HepG2 (cell line): Measurements from ENCODE around the gene ZDHHC11. TPM values are rescaled to one million over a fixed set of nuclear protein-coding genes. Genes with fewer than 3 reads are reported as not detected.

Experiments used
- EHMT2 ChIP-seq: fragments of 200-600 bp; sonication (generic); IDR thresholded peaks from 2 replicates; pipeline ENCODE4 v1.7.0; 2017; ENCODE audit warnings: antibody characterized with exemption, low read depth, low read length, borderline replicate concordance
- FOXC1 ChIP-seq: sonication (generic); formaldehyde crosslinking; IDR thresholded peaks from 2 replicates; pipeline ENCODE4 v1.8.0; 2022; ENCODE audit warnings: mild to moderate bottlenecking, missing genetic modification reagents, borderline replicate concordance
- FOXJ3 ChIP-seq: sonication (generic); formaldehyde crosslinking; IDR thresholded peaks from 2 replicates; pipeline ENCODE4 v1.4.0; 2020; ENCODE audit warnings: missing genetic modification reagents, mild to moderate bottlenecking, borderline replicate concordance
- GABPA ChIP-seq, 2 experiments: IDR thresholded peaks; 2 replicates each; pipeline ENCODE4 v1.6.1; 2011 to 2016; ENCODE audit warnings: low read depth in 2 of 2, low read length in 1 of 2, missing biosample characterization in 1 of 2, missing genetic modification characterization in 1 of 2
- KAT7 ChIP-seq: IDR thresholded peaks from 2 replicates; pipeline ENCODE4 v1.6.1; 2018; ENCODE audit warnings: borderline replicate concordance, missing compliant biosample characterization
- KLF12 ChIP-seq: sonication (generic); formaldehyde crosslinking; IDR thresholded peaks from 2 replicates; pipeline ENCODE4 v1.4.0; 2020; ENCODE audit warnings: missing genetic modification reagents, borderline replicate concordance
- KLF6 ChIP-seq: IDR thresholded peaks from 2 replicates; pipeline ENCODE4 v1.8.0; 2016; ENCODE audit warnings: missing biosample characterization, missing genetic modification reagents
- PHF20 ChIP-seq: sonication (generic); formaldehyde crosslinking; IDR thresholded peaks from 2 replicates; pipeline ENCODE4 v1.5.0; 2020; ENCODE audit warnings: mild to moderate bottlenecking, missing genetic modification reagents
- RFX5 ChIP-seq: IDR thresholded peaks from 2 replicates; pipeline ENCODE4 v1.6.1; 2011; ENCODE audit warnings: low read depth, low read length, improper control_type of control experiment
- ZFX ChIP-seq: sonication (generic); formaldehyde crosslinking; IDR thresholded peaks from 2 replicates; pipeline ENCODE4 v1.4.0; 2020; ENCODE audit warnings: mild to moderate bottlenecking, low read depth, missing genetic modification reagents, moderate library complexity
- ZNF138 ChIP-seq: sonication (generic); formaldehyde crosslinking; IDR thresholded peaks from 2 replicates; pipeline ENCODE4 v1.5.0; 2020; ENCODE audit warnings: mild to moderate bottlenecking, low read depth, missing genetic modification reagents
- ZNF251 ChIP-seq: sonication (generic); formaldehyde crosslinking; IDR thresholded peaks from 2 replicates; pipeline ENCODE4 v1.9.0; 2021; ENCODE audit warnings: mild to moderate bottlenecking, missing genetic modification reagents
- ZNF317 ChIP-seq: sonication (generic); formaldehyde crosslinking; IDR thresholded peaks from 2 replicates; pipeline ENCODE4 v1.5.0; 2020; ENCODE audit warnings: mild to moderate bottlenecking, missing genetic modification reagents
- ZNF552 ChIP-seq: sonication (generic); formaldehyde crosslinking; IDR thresholded peaks from 2 replicates; pipeline ENCODE4 v1.9.0; 2022; ENCODE audit warnings: missing genetic modification reagents, mild to moderate bottlenecking, borderline replicate concordance
- ZNF883 ChIP-seq: sonication (generic); formaldehyde crosslinking; IDR thresholded peaks from 2 replicates; pipeline ENCODE4 v1.5.1; 2020; ENCODE audit warnings: mild to moderate bottlenecking, missing genetic modification reagents; ENCODE audit errors: not compliant biosample characterization
- polyA plus RNA-seq, 8 experiments: library from polyadenylated mRNA; depleted of rRNA in 3 of 8; stranded (reverse) in 7 of 8; unstranded in 1 of 8; fragments of >200 nt; fragmentation: Illumina TruSeq in 4 of 8; extraction: Trizol in 4 of 8; gene quantifications; 2 replicates each; pipeline versions ENCODE4 v1.2.1 to v1.2.3, GENCODE V29; 2011 to 2016; ENCODE audit warnings: low read depth in 4 of 8, missing spikeins in 1 of 8, mixed read lengths in 1 of 8; ENCODE audit not compliant: insufficient read depth in 1 of 8
- total RNA-seq, 5 experiments: library from RNA; depleted of rRNA; stranded (reverse); fragments of >200 nt; fragmentation: Illumina TruSeq; extraction: Trizol; gene quantifications; 2 replicates each; pipeline ENCODE4 v1.2.3, GENCODE V29; 2016; ENCODE audit warnings: low read depth in 1 of 5
- TF ChIP-seq, protein P1 (sequence below): sonication (generic); IDR thresholded peaks from 2 replicates; pipeline ENCODE4 v1.6.1; 2016; ENCODE audit warnings: low read depth, borderline replicate concordance
- TF ChIP-seq, protein P2 (sequence below): sonication (generic); formaldehyde crosslinking; IDR thresholded peaks from 2 replicates; pipeline ENCODE4 v1.4.0; 2020; ENCODE audit warnings: missing genetic modification reagents
- TF ChIP-seq, protein P3 (sequence below), 2 experiments: IDR thresholded peaks; 2 replicates each; pipeline ENCODE4 v1.6.1; 2011 to 2012; ENCODE audit warnings: low read length in 2 of 2, borderline replicate concordance in 1 of 2, low read depth in 1 of 2, mild to moderate bottlenecking in 1 of 2, moderate library complexity in 1 of 2

Gene ZDHHC11
- total and polyA plus RNA-seq, 2 of the 13 experiments (the other 11 are each of a cell fraction or from before 2014, with no cell fraction given) = 2.1 to 4.0 TPM

DNA sequence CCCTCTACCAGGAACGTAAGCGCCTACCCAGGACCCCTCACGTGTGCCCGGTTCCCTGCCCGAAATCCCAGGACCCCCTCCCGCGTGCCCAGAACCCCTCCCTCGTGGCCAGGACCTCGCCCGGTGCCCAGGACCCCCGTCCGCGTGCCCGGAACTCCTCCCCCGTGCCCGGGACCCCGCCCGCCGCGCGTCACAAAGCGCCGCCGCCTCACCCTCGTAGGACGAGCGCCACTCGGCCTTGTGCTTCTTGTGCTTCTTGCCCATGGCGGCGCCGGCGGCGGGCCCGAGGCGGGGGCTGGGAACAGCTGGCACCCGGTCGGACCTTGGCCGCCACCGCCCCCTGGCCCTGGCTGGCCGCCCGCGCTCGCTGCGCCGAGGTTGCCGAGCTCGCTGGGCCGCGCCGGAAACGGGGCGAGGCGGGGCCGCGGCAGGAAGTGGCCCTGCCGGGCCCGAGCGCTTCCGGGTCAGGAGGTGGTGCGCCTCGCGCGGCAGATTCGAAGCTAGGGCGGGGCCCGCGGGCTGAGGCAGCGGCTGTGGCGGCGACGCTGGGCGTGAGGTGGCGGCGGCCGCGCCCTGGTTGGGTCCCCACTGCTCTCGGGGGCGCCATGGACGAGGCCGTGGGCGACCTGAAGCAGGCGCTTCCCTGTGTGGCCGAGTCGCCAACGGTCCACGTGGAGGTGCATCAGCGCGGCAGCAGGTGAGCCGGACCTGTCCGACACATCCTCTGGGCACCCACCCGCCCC is 41.8 kb upstream of the ZDHHC11 start, which contains the start of the genes BRD9 and TRIP13 (continued):
- TF ChIP-seq RFX5 (no peak), ZNF317 (CRISPR knock-in tag) (no peak), KLF12 (CRISPR knock-in tag) (peak; percentile 100), FOXJ3 (no peak), FOXC1 (CRISPR knock-in tag) (0 out of 2 replicates have a peak, but pooled peaks have one; percentile 11), ZNF552 (CRISPR knock-in tag) (no peak), EHMT2 (no peak), ZNF883 (peak; percentile 40), KAT7 (CRISPR knock-in tag) (peak; percentile 63; the same call in 1 of the 2 replicates), PHF20 (peak; percentile 88), GABPA (IDR thresholded peaks at IDR 0.05; ENCODE audit: low read depth, low read length) (no peak), GABPA (CRISPR knock-in tag; IDR thresholded peaks at IDR 0.05; ENCODE audit: low read depth) (peak; percentile 89), ZNF251 (no peak), ZNF138 (CRISPR knock-in tag) (peak; percentile 41; the same call in 1 of the 2 replicates), KLF6 (CRISPR knock-in tag) (peak; percentile 73; the same call in 1 of the 2 replicates), ZFX (CRISPR knock-in tag) (peak; percentile 92)
- TF ChIP-seq, protein P1, sequence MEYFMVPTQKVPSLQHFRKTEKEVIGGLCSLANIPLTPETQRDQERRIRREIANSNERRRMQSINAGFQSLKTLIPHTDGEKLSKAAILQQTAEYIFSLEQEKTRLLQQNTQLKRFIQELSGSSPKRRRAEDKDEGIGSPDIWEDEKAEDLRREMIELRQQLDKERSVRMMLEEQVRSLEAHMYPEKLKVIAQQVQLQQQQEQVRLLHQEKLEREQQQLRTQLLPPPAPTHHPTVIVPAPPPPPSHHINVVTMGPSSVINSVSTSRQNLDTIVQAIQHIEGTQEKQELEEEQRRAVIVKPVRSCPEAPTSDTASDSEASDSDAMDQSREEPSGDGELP = peak; percentile 82; the same call in 1 of the 2 replicates
- TF ChIP-seq, protein P2, sequence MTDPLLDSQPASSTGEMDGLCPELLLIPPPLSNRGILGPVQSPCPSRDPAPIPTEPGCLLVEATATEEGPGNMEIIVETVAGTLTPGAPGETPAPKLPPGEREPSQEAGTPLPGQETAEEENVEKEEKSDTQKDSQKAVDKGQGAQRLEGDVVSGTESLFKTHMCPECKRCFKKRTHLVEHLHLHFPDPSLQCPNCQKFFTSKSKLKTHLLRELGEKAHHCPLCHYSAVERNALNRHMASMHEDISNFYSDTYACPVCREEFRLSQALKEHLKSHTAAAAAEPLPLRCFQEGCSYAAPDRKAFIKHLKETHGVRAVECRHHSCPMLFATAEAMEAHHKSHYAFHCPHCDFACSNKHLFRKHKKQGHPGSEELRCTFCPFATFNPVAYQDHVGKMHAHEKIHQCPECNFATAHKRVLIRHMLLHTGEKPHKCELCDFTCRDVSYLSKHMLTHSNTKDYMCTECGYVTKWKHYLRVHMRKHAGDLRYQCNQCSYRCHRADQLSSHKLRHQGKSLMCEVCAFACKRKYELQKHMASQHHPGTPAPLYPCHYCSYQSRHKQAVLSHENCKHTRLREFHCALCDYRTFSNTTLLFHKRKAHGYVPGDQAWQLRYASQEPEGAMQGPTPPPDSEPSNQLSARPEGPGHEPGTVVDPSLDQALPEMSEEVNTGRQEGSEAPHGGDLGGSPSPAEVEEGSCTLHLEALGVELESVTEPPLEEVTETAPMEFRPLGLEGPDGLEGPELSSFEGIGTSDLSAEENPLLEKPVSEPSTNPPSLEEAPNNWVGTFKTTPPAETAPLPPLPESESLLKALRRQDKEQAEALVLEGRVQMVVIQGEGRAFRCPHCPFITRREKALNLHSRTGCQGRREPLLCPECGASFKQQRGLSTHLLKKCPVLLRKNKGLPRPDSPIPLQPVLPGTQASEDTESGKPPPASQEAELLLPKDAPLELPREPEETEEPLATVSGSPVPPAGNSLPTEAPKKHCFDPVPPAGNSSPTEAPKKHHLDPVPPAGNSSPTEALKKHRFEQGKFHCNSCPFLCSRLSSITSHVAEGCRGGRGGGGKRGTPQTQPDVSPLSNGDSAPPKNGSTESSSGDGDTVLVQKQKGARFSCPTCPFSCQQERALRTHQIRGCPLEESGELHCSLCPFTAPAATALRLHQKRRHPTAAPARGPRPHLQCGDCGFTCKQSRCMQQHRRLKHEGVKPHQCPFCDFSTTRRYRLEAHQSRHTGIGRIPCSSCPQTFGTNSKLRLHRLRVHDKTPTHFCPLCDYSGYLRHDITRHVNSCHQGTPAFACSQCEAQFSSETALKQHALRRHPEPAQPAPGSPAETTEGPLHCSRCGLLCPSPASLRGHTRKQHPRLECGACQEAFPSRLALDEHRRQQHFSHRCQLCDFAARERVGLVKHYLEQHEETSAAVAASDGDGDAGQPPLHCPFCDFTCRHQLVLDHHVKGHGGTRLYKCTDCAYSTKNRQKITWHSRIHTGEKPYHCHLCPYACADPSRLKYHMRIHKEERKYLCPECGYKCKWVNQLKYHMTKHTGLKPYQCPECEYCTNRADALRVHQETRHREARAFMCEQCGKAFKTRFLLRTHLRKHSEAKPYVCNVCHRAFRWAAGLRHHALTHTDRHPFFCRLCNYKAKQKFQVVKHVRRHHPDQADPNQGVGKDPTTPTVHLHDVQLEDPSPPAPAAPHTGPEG (CRISPR knock-in tag) = peak; percentile 58; the same call in 1 of the 2 replicates
- TF ChIP-seq, protein P3, sequence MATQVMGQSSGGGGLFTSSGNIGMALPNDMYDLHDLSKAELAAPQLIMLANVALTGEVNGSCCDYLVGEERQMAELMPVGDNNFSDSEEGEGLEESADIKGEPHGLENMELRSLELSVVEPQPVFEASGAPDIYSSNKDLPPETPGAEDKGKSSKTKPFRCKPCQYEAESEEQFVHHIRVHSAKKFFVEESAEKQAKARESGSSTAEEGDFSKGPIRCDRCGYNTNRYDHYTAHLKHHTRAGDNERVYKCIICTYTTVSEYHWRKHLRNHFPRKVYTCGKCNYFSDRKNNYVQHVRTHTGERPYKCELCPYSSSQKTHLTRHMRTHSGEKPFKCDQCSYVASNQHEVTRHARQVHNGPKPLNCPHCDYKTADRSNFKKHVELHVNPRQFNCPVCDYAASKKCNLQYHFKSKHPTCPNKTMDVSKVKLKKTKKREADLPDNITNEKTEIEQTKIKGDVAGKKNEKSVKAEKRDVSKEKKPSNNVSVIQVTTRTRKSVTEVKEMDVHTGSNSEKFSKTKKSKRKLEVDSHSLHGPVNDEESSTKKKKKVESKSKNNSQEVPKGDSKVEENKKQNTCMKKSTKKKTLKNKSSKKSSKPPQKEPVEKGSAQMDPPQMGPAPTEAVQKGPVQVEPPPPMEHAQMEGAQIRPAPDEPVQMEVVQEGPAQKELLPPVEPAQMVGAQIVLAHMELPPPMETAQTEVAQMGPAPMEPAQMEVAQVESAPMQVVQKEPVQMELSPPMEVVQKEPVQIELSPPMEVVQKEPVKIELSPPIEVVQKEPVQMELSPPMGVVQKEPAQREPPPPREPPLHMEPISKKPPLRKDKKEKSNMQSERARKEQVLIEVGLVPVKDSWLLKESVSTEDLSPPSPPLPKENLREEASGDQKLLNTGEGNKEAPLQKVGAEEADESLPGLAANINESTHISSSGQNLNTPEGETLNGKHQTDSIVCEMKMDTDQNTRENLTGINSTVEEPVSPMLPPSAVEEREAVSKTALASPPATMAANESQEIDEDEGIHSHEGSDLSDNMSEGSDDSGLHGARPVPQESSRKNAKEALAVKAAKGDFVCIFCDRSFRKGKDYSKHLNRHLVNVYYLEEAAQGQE (IDR thresholded peaks at IDR 0.05; ENCODE audit: borderline replicate concordance in 1 of 2, low read depth in 1 of 2, low read length in 2 of 2) = no peak
